ENCODE measurements around the gene NAT14.

NAT14 gene

DNA sequence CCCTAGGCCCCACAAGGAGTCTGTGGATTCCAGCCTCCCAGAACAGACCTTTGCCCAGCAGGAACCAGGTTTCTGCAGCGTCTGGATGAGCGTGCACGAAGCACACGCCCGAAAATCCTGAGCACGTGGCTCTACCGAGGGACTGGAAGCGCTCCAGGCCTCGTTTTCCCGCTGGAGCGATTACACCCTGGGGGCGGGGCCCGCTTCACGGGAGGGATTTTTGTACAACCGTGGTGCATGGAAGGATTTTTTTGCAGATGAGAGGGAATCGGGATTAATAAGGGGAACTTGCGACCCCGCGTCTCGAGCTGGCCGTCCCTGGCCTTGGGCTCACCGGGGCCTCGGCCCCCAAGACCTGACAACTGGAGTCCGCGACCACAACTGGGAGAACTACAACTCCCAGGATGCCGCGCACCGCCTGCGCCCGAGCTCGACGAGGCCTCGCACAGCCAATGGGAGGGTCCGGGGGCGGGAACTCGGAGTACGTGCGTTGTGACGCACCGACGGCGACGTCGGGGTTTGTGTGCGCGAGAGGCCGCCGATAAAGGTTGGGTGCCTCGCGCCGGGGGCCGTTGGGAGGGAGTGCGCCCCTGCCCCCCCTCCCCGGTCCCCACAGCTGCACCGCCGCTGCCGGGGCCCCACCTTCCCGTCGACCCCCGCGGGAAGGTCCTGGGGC lies 8.8 kb upstream of the NAT14 start, which contains the start of gene ZNF628:
TSS of gene ZNF628 (plus strand) at position 518 of the 676 bp plus-strand sequence. CDS start 3,294 bp downstream, outside the sequence.
- peaks cover 31% of the 10 kb centered on the region for H3K4me1 ChIP-seq (ENCODE audit: control insufficient read depth, insufficient read depth, low read length)
- H3K9ac ChIP-seq (ENCODE audit: low read length), result peak within 1 kb of the TSS; percentile 87
- no peaks in the 10 kb centered on the region for H3K9me3 ChIP-seq (ENCODE audit: control insufficient read depth, low read length)
- DNase-seq (ENCODE audit: low read depth), result peak; percentile 99
- no peaks in the 10 kb centered on the region for H3K36me3 ChIP-seq (ENCODE audit: control insufficient read depth, insufficient read depth, low read length, severe bottlenecking)
- peak within 1 kb of the TSS; percentile 95 for H3K4me3 ChIP-seq (ENCODE audit: low read length)
- H3K27me3 ChIP-seq (replicated peaks; ENCODE audit: control insufficient read depth, insufficient read depth, low read length), result no peaks in the 10 kb centered on the region

DNA sequence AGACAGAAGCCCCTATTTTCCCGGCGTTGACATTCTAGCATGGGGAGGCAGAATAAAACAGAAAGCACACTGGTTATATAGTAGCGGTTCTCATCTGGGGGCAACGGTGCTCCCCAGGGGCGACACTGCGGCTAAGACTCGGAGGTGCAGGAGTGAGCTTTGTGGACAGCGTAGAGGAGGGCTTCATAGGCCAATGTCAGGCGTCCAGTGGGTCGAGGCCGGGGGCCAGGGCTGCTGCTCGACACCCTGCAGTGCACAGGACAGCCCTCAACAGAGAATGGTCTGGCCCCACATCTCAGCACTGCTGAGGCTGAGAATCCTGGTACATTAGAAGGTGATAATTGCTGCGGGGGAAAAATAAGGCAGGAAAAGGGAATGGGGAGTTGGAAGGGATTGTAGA lies 7.1 kb upstream of the NAT14 start:
- H3K9ac ChIP-seq (ENCODE audit: low read length), result peak overlapping the region; percentile 87
- no peaks in the 10 kb centered on the region for H3K27me3 ChIP-seq (replicated peaks; ENCODE audit: control insufficient read depth, insufficient read depth, low read length)
- peaks cover 31% of the 10 kb centered on the region for H3K4me1 ChIP-seq (ENCODE audit: control insufficient read depth, insufficient read depth, low read length)
- H3K9me3 ChIP-seq (ENCODE audit: control insufficient read depth, low read length), result no peaks in the 10 kb centered on the region
- H3K4me3 ChIP-seq (ENCODE audit: low read length), result peak overlapping the region; percentile 95
- no peak for DNase-seq (ENCODE audit: low read depth)
- peaks cover 4% of the 10 kb centered on the region for H3K36me3 ChIP-seq (ENCODE audit: control insufficient read depth, insufficient read depth, low read length, severe bottlenecking)

DNA sequence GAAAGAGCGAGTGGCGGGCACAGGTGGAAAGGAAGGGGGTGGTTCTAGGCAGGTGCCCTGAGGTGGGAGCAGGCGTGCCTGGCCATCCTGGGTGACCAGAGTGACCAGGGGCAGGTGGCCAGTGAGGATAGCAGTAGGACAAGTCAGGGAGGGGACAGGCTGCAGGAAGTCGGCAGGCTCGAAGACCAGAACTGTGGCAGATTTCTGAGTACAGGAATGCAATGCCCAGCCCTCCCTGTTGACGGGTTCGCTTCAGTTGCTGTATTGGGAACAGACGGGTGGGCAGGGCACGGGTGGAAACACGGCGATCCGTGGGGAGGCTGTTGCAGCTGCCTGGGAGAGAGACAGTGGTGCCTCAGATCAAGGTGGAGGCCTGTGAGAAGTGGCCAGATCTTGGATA lies 6.6 kb upstream of the NAT14 start:
- Histone ChIP-seq H3K9me3 (ENCODE audit: control insufficient read depth, low read length) (no peaks in the 10 kb centered on the region), H3K27me3 (replicated peaks; ENCODE audit: control insufficient read depth, insufficient read depth, low read length) (no peaks in the 10 kb centered on the region), H3K36me3 (ENCODE audit: control insufficient read depth, insufficient read depth, low read length, severe bottlenecking) (peaks cover 6% of the 10 kb centered on the region), H3K9ac (ENCODE audit: low read length) (peak overlapping the region; percentile 87), H3K4me1 (ENCODE audit: control insufficient read depth, insufficient read depth, low read length) (peaks cover 27% of the 10 kb centered on the region), H3K4me3 (ENCODE audit: low read length) (no peak overlapping the region)
- DNase-seq (ENCODE audit: low read depth), result no peak

DNA sequence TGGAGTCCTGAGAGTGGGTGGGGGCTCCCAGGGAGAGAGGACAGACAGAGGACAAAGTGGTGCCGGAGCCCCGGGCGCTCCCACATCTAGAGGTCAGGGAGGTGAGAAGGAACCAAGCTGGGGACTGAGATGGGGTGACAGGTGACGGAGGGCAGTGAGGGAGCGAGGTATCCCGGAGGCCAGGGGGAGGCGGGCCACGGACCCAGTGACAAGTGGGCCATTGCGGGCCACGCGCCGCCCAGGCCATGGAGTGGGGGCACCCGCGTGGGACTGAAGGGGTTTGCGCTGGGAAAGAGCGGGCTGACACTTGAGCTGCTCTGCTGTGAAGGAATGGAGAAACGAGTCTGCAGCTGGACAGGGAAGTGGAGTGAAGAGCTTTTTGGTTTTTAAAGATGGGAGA lies 5.9 kb upstream of the NAT14 start:
- H3K4me3 ChIP-seq (ENCODE audit: low read length), result no peak overlapping the region
- DNase-seq (ENCODE audit: low read depth), result no peak
- H3K9ac ChIP-seq (ENCODE audit: low read length), result no peak overlapping the region
- H3K27me3 ChIP-seq (replicated peaks; ENCODE audit: control insufficient read depth, insufficient read depth, low read length), result no peaks in the 10 kb centered on the region
- H3K9me3 ChIP-seq (ENCODE audit: control insufficient read depth, low read length), result no peaks in the 10 kb centered on the region
- peaks cover 21% of the 10 kb centered on the region for H3K4me1 ChIP-seq (ENCODE audit: control insufficient read depth, insufficient read depth, low read length)
- H3K36me3 ChIP-seq (ENCODE audit: control insufficient read depth, insufficient read depth, low read length, severe bottlenecking), result peaks cover 6% of the 10 kb centered on the region

DNA sequence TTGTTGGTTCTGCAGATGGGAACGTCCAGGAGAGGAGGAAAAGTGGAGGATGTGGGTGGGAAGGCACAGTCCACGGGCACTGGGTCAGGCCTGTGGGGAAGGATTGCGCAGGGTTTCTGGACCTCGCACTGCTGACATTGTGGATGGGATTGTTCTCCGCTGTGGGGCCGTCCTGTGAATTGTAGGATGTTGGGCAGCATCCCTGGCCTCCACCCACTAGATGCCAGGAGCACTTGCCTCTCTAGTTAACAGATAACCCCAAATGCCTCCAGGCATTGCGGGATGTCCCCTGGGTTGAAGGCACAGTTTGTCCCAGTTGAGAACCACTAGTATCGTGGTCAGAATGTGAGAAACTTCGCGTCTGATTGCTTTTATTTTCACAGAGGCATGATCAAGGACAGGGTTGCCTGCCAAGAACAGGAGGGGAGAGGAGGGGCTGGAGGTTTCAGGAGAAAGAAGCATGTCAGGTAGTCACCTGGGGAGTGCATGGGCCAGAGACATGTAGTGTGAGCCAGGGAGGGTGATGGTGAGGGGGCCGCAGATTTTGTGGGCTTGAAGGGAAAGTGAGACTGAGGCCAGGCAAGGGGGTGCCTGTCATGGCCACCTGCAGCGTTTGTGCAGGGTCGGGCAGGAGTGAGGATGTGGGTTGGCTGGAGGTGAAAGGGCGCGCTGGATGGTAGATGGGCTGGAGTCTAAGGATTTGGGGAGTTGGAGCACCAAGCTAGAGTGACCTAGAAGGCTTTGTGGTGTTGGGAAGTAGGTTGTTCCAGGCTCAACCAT lies 5.3 kb upstream of the NAT14 start:
- Histone ChIP-seq H3K36me3 (ENCODE audit: control insufficient read depth, insufficient read depth, low read length, severe bottlenecking) (peaks cover 6% of the 10 kb centered on the region), H3K9me3 (ENCODE audit: control insufficient read depth, low read length) (no peaks in the 10 kb centered on the region), H3K4me1 (ENCODE audit: control insufficient read depth, insufficient read depth, low read length) (peaks cover 25% of the 10 kb centered on the region), H3K4me3 (ENCODE audit: low read length) (no peak overlapping the region), H3K9ac (ENCODE audit: low read length) (no peak overlapping the region), H3K27me3 (replicated peaks; ENCODE audit: control insufficient read depth, insufficient read depth, low read length) (no peaks in the 10 kb centered on the region)
- no peak for DNase-seq (ENCODE audit: low read depth)

DNA sequence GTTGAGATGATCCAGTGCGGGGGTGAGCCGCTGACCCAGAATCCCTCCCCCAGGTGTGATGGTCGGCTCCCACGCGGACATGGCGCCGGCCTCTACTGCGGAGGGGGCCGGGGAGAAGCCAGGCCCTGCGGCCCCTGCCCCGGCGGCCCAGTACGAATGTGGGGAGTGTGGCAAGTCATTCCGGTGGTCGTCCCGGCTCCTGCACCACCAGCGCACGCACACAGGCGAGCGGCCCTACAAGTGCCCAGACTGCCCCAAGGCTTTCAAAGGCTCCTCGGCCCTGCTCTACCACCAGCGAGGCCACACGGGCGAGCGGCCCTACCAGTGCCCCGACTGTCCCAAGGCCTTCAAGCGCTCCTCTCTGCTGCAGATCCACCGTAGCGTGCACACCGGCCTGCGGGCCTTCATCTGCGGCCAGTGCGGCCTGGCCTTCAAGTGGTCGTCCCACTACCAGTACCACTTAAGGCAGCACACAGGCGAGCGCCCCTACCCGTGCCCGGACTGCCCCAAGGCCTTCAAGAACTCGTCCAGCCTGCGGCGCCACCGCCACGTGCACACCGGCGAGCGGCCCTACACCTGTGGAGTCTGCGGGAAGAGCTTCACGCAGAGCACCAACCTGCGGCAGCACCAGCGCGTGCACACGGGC lies 3.7 kb upstream of the NAT14 start:
- peaks cover 33% of the 10 kb centered on the region for H3K4me1 ChIP-seq (ENCODE audit: control insufficient read depth, insufficient read depth, low read length)
- DNase-seq (ENCODE audit: low read depth), result no peak
- no peaks in the 10 kb centered on the region for H3K9me3 ChIP-seq (ENCODE audit: control insufficient read depth, low read length)
- no peak overlapping the region for H3K4me3 ChIP-seq (ENCODE audit: low read length)
- H3K27me3 ChIP-seq (replicated peaks; ENCODE audit: control insufficient read depth, insufficient read depth, low read length), result no peaks in the 10 kb centered on the region
- peaks cover 6% of the 10 kb centered on the region for H3K36me3 ChIP-seq (ENCODE audit: control insufficient read depth, insufficient read depth, low read length, severe bottlenecking)
- H3K9ac ChIP-seq (ENCODE audit: low read length), result no peak overlapping the region

DNA sequence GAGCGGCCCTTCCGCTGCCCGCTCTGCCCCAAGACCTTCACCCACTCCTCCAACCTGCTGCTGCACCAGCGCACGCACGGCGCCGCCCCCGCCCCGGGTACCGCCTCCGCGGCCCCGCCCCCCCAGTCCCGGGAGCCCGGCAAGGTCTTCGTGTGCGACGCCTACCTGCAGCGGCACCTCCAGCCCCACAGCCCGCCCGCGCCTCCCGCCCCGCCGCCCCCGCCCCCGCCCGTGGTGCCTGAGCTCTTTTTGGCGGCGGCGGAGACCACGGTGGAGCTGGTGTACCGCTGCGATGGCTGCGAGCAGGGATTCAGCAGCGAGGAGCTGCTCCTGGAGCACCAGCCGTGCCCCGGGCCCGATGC lies 3.2 kb upstream of the NAT14 start:
- no peaks in the 10 kb centered on the region for H3K9me3 ChIP-seq (ENCODE audit: control insufficient read depth, low read length)
- DNase-seq (ENCODE audit: low read depth), result no peak
- peaks cover 37% of the 10 kb centered on the region for H3K4me1 ChIP-seq (ENCODE audit: control insufficient read depth, insufficient read depth, low read length)
- H3K36me3 ChIP-seq (ENCODE audit: control insufficient read depth, insufficient read depth, low read length, severe bottlenecking), result peaks cover 6% of the 10 kb centered on the region
- H3K4me3 ChIP-seq (ENCODE audit: low read length), result no peak overlapping the region
- H3K9ac ChIP-seq (ENCODE audit: low read length), result no peak overlapping the region
- H3K27me3 ChIP-seq (replicated peaks; ENCODE audit: control insufficient read depth, insufficient read depth, low read length), result no peaks in the 10 kb centered on the region

DNA sequence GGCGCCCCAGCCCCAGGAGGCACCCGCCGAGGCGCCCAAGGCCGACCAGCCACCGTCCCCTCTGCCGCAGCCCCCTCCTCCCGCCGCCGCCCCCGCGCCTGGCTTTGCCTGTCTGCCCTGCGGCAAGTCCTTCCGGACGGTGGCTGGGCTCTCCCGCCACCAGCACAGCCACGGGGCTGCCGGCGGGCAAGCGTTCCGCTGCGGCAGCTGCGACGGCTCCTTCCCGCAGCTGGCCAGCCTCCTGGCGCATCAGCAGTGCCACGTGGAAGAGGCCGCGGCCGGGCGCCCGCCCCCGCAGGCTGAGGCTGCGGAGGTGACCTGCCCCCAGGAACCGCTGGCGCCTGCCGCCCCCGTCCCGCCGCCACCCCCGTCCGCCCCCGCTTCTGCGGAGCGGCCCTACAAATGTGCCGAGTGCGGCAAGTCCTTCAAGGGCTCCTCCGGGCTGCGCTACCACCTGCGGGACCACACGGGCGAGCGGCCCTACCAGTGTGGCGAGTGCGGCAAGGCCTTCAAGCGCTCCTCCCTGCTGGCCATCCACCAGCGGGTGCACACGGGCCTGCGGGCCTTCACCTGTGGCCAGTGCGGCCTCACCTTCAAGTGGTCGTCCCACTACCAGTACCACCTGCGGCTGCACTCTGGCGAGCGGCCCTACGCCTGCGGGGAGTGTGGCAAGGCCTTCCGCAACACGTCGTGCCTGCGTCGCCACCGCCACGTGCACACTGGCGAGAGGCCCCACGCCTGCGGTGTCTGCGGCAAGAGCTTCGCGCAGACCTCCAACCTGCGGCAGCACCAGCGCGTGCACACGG lies 2.6 kb upstream of the NAT14 start:
- Histone ChIP-seq H3K9me3 (ENCODE audit: control insufficient read depth, low read length) (no peaks in the 10 kb centered on the region), H3K36me3 (ENCODE audit: control insufficient read depth, insufficient read depth, low read length, severe bottlenecking) (peaks cover 6% of the 10 kb centered on the region), H3K27me3 (replicated peaks; ENCODE audit: control insufficient read depth, insufficient read depth, low read length) (no peaks in the 10 kb centered on the region), H3K4me3 (ENCODE audit: low read length) (no peak overlapping the region), H3K9ac (ENCODE audit: low read length) (no peak overlapping the region), H3K4me1 (ENCODE audit: control insufficient read depth, insufficient read depth, low read length) (peaks cover 43% of the 10 kb centered on the region)
- no peak for DNase-seq (ENCODE audit: low read depth)

DNA sequence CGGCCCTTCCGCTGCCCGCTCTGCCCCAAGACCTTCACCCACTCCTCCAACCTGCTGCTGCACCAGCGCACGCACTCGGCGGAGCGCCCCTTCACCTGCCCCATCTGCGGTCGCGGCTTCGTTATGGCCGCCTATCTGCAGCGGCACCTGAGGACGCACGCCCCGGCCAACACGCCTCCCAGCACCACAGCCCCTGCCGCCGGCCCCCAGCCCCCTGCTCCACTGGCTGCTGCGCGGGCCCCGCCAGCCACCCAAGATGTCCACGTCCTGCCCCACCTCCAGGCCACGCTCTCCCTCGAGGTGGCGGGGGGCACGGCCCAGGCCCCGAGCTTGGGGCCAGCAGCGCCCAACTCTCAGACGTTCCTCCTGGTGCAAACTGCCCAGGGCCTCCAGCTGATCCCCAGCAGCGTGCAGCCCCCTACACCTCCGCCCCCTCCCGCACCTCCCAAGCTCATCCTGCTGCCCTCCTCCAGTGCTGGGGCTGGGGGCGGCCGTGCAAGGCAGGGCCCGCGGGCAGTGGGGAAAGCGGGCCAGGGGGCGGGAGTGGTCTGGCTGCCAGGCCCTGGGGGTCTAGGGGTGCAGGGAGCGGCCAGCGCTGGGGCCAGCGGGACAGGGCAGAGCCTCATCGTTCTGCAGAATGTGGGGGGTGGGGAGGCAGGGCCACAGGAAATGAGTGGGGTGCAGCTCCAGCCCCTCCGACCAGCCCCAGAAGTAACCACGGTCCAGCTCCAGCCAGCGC lies 1.9 kb upstream of the NAT14 start:
- no peaks in the 10 kb centered on the region for H3K27me3 ChIP-seq (replicated peaks; ENCODE audit: control insufficient read depth, insufficient read depth, low read length)
- no peak overlapping the region for H3K9ac ChIP-seq (ENCODE audit: low read length)
- H3K9me3 ChIP-seq (ENCODE audit: control insufficient read depth, low read length), result no peaks in the 10 kb centered on the region
- peaks cover 6% of the 10 kb centered on the region for H3K36me3 ChIP-seq (ENCODE audit: control insufficient read depth, insufficient read depth, low read length, severe bottlenecking)
- DNase-seq (ENCODE audit: low read depth), result no peak
- H3K4me1 ChIP-seq (ENCODE audit: control insufficient read depth, insufficient read depth, low read length), result peaks cover 42% of the 10 kb centered on the region
- no peak overlapping the region for H3K4me3 ChIP-seq (ENCODE audit: low read length)

DNA sequence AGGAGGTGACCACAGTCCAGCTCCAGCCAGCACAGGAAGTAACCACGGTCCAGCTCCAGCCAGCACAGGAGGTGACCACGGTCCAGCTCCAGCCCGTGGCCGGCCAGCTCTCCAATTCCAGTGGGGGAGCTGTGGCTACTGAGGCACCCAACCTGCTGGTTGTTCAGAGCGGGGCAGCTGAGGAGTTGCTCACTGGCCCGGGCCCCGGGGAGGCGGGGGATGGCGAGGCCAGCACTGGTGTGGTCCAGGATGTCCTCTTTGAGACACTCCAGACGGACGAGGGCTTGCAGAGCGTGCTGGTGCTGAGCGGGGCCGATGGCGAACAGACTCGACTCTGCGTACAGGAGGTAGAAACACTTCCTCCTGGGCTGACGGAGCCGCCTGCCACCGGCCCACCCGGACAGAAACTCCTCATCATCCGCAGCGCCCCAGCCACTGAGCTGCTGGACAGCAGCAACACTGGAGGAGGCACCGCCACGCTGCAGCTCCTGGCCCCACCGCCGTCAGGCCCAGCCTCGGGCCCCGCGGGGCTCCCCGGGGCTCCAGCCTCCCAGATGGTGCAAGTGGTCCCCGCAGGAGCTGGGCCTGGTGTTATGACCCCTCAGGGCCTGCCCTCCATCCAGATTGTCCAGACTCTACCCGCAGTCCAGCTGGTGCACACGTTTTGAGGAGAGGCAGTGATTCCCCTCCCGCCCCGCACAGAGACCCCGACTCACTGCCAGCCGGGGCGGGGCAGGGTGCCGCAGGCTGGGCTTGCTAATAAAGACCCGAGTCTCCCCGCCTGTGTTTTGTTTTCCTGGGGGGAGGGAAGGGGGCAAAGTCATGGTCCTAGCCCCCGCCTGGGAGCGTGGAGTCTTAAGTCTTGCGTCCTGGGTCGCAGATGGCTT lies 1.0 kb upstream of the NAT14 start:
- no peaks in the 10 kb centered on the region for H3K27me3 ChIP-seq (replicated peaks; ENCODE audit: control insufficient read depth, insufficient read depth, low read length)
- H3K4me3 ChIP-seq (ENCODE audit: low read length), result peak overlapping the region; percentile 79

More for the DNA sequence above, 1.0 kb upstream of the NAT14 start:
- Histone ChIP-seq H3K36me3 (ENCODE audit: control insufficient read depth, insufficient read depth, low read length, severe bottlenecking) (peaks cover 6% of the 10 kb centered on the region), H3K4me1 (ENCODE audit: control insufficient read depth, insufficient read depth, low read length) (peaks cover 42% of the 10 kb centered on the region), H3K9me3 (ENCODE audit: control insufficient read depth, low read length) (no peaks in the 10 kb centered on the region), H3K9ac (ENCODE audit: low read length) (peak overlapping the region; percentile 77)
- no peak for DNase-seq (ENCODE audit: low read depth)

Data from adipocyte (in vitro differentiated cells).